ENCODE data around the gene DYNC2I2.
"Not testable (repeated sequence)": the region's sequence is repeated elsewhere in the genome, so short reads cannot be mapped to it uniquely, and the experiment has no call there.

Gene DYNC2I2

DNA sequence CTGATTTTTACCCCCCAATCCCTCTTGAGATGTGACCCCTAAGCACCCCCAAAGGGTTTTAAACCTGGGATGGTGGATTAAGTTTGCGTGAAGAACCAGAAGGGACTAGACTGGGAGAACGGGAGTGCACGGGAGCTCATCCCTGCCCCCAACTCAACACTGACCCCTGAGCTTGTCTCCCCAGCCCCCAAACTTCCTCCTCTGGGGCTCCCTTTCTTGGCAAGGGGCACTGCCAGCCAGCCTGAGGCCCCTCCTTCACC is 27.3 kb upstream of the DYNC2I2 start:
- no peak for DNase-seq (ENCODE audit: low spot score)
- TF ChIP-seq, protein P1, sequence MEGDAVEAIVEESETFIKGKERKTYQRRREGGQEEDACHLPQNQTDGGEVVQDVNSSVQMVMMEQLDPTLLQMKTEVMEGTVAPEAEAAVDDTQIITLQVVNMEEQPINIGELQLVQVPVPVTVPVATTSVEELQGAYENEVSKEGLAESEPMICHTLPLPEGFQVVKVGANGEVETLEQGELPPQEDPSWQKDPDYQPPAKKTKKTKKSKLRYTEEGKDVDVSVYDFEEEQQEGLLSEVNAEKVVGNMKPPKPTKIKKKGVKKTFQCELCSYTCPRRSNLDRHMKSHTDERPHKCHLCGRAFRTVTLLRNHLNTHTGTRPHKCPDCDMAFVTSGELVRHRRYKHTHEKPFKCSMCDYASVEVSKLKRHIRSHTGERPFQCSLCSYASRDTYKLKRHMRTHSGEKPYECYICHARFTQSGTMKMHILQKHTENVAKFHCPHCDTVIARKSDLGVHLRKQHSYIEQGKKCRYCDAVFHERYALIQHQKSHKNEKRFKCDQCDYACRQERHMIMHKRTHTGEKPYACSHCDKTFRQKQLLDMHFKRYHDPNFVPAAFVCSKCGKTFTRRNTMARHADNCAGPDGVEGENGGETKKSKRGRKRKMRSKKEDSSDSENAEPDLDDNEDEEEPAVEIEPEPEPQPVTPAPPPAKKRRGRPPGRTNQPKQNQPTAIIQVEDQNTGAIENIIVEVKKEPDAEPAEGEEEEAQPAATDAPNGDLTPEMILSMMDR (IDR thresholded peaks at IDR 0.05; ENCODE audit: extremely low read depth, missing control alignments): no peak

DNA sequence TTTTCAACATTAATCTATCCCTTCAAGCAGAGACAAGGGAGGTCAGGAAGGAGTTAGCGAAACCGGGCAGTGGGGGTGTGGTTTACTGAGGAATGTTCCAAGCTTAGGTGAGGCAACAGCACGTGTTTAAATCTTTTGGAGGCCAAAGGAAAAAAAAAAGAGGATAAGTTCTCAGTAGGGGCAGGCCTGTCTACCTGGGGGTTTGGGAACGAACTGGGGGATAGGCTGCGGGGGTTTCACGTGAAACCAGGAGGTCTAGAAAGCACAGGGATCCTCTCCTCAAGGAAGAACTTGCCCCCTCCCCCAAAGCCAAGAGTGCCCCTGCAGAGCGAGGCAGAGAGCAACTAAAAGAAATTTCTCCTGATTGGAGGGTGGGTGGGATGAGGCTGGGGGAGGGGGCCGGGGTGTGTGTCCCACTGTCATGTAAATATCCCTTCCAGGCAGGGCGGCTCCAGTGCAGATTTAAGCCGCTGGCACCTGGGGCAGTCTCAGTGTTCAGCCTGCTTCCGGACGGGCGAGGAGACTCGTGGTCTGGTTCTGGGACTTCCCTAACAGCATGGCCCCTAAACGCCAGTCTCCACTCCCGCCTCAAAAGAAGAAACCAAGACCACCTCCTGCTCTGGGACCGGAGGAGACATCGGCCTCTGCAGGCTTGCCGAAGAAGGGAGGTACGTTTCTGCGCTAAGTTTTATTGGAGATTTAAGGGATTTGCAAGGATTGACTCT is 26.9 kb upstream of the DYNC2I2 start:
- TF ChIP-seq, protein P1 (IDR thresholded peaks at IDR 0.05; ENCODE audit: extremely low read depth, missing control alignments): no peak
- DNase-seq (ENCODE audit: low spot score): peak; percentile 46

DNA sequence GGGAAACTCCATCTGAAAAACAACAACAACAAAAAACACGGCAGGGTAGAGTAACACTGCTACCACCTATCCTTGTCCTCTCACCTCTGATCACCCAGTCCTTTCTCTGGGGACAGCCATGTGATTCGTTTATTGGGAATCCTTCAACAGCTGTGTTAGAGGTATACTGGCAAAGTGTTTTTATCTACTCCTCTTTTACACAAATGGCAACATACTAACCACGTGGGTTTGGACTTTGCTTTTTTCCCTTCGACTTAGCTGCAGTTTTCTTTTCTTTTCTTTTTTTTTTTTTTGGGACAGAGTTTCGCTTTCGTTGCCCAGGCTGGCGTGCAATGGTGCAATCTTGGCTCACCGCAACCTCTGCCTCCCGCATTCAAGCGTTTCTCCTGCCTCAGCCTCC is 21.1 kb upstream of the DYNC2I2 start:
- no peak for DNase-seq (ENCODE audit: low spot score)
- TF ChIP-seq, protein P1 (IDR thresholded peaks at IDR 0.05; ENCODE audit: extremely low read depth, missing control alignments): no peak

DNA sequence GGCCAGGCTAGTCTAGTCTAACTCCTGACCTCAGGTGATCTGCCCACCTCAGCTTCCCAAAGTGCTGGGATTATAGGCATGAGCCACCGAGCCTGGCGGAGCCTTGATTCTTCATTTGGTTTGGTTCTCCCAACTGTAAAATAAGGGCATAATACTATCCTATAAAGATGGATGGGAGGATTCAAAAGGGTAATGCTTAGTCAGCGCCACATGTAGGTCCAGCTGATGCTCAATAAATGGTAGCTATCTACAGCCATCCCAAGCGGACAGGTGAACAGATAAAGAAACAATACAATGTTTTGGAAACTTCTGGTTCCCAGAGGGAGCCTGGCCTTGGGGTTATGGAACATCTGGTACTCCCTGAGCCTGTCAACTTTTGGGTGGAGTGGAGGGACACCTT is 18.7 kb upstream of the DYNC2I2 start:
- TF ChIP-seq, protein P1 (IDR thresholded peaks at IDR 0.05; ENCODE audit: extremely low read depth, missing control alignments): no peak
- DNase-seq (ENCODE audit: low spot score): no peak

DNA sequence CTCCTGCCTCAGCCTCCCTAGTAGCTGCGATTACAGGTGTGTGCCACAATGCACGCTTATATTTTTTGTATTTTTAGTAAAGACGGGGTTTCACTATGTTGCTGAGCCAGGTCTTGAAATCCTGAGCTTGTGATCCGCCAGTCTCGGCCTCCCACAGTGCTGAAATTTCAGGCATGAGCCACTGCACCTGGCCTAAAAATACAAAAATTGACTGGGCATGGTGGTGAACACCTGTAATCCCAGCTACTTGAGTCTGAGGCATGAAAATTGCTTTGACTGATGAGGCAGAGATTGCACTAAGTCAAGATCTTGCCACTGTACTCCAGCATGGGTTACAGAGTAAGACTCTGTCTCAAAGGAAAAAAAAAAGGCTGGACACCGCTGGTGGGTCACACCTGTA is 13.1 kb upstream of the DYNC2I2 start:
- no peak for DNase-seq (ENCODE audit: low spot score)
- TF ChIP-seq, protein P1 (IDR thresholded peaks at IDR 0.05; ENCODE audit: extremely low read depth, missing control alignments): no peak

DNA sequence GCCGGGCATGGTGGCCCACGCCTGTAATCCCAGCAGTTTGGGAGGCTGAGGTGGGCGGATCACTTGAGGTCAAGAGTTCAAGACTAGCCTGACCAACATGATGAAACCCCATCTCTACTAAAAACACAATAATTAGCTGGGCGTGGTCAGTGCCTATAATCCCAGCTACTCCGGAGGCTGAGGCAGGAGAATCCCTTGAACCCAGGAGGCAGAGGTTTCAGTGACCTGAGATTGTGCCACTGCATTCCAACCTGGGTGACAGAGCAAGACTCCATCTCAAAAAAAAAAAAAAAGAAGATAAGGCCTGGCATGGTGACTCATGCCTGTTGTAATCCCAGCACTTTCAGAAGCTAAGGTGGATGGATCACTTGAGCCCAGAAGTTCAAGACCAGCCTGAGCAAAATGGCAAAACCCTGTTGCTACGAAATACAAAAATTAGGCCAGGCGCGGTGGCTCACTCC is 9.9 kb upstream of the DYNC2I2 start:
- DNase-seq (ENCODE audit: low spot score): not testable (repeated sequence)

DNA sequence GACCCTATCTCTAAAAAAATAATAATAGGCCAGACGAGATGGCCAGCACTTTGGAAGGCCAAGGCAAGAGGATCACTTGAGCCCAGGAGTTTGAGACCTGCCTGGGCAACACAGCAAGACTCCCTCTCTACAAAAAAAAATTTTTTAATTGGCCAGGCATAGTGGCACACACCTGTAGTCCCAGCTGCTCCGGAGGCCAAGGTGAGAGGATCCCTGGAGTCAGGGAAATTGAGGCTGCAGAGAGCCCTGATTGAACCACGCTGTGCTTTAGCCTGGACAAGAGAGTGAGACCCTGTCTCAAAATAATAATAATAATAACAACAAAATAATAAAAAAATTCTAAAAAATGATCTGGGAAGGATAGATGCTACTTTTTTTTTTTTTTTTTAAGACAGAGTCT is 1.1 kb upstream of the DYNC2I2 start:
- no peak for DNase-seq (ENCODE audit: low spot score)
- TF ChIP-seq, protein P1 (IDR thresholded peaks at IDR 0.05; ENCODE audit: extremely low read depth, missing control alignments): no peak

DNA sequence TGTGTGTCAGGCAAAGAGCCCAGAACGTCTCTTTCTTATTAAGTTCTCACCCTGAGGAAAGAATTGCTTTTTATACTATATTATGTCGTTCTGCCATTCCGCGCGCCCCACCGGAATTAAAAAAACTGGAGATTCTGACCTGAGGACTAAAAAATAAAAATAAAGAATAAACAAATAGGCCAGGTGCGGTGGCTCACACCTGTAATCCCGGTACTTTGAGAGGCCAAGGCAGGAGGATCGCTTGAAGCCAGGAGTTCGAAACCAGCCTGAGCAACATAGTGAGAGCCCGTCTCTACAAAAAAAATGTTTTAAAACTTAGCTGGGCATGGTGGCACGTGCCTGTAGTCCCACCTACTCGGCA is 677 bp upstream of the DYNC2I2 start:
- no peak for DNase-seq (ENCODE audit: low spot score)

More for the DNA sequence above, 677 bp upstream of the DYNC2I2 start:
- TF ChIP-seq, protein P1 (IDR thresholded peaks at IDR 0.05; ENCODE audit: extremely low read depth, missing control alignments): no peak
